IMR-90 (cell line): ENCODE measurements around the gene RPL41. TPM values are rescaled to one million over a fixed set of nuclear protein-coding genes. Genes with fewer than 3 reads are reported as not detected.

Source experiments
- ATAC-seq: fragments of 200-7000 bp; cut with Tn5 transposase; 2 replicates; pipeline ENCODE4 v1.9.1; 2020; ENCODE audit warnings: low read depth, mild to moderate bottlenecking, moderate library complexity
- BruUV-seq: library from RNA; stranded (reverse); fragments of 400-500 nt; replicated peaks from 2 replicates; lab custom pipeline; 2021; lab: Mats Ljungman, UMichigan
- CTCF ChIA-PET: fragments of 300-600 bp; formaldehyde crosslinking; extraction: SDS; loops from one replicate; lab custom pipeline; 2021; ENCODE audit warnings: antibody characterized with exemption; lab: Yijun Ruan, JAX
- POLR2A ChIA-PET: fragments of 300-600 bp; sonication (Branson Sonifier 250); formaldehyde crosslinking; loops from one replicate; lab custom pipeline; 2022; ENCODE audit warnings: antibody characterized with exemption; ENCODE audit not compliant: unreplicated experiment; lab: Charles Lee
- DNase-seq: peaks from one replicate; pipeline ENCODE4 v3.0.0; 2013
- H2AFZ ChIP-seq: replicated peaks from 2 replicates; pipeline ENCODE3; 2013; ENCODE audit warnings: low read length, mild to moderate bottlenecking; ENCODE audit not compliant: poor library complexity
- H2AK5ac ChIP-seq: 2 replicates; pipeline ENCODE4 v1.6.1; 2013; ENCODE audit warnings: low read depth, low read length, inconsistent platforms
- H2AK9ac ChIP-seq: replicated peaks from 2 replicates; pipeline ENCODE3; 2013; ENCODE audit warnings: mild to moderate bottlenecking, low read depth, low read length, moderate library complexity; ENCODE audit not compliant: poor library complexity
- H2BK120ac ChIP-seq: 2 replicates; pipeline ENCODE4 v1.6.1; 2013; ENCODE audit warnings: low read depth, low read length, inconsistent platforms
- H2BK15ac ChIP-seq: 3 replicates; pipeline ENCODE4 v1.6.1; 2013; ENCODE audit warnings: low read depth, low read length, inconsistent platforms
- H2BK20ac ChIP-seq: 2 replicates; pipeline ENCODE4 v1.6.1; 2013; ENCODE audit warnings: low read depth, mild to moderate bottlenecking, inconsistent platforms, low read length, moderate library complexity
- H2BK5ac ChIP-seq: 2 replicates; pipeline ENCODE4 v1.6.1; 2013; ENCODE audit warnings: mild to moderate bottlenecking, low read depth, low read length, inconsistent platforms; ENCODE audit not compliant: poor library complexity, severe bottlenecking
- H3K14ac ChIP-seq: replicated peaks from 2 replicates; pipeline ENCODE4 v1.6.1; 2013; ENCODE audit warnings: low read depth, low read length, inconsistent platforms
- H3K18ac ChIP-seq: 2 replicates; pipeline ENCODE4 v1.6.1; 2013; ENCODE audit warnings: low read depth, low read length, control low read depth
- H3K23ac ChIP-seq: 2 replicates; pipeline ENCODE4 v1.6.1; 2013; ENCODE audit warnings: low read depth, low read length, inconsistent platforms
- H3K27ac ChIP-seq: 2 replicates; pipeline ENCODE4 v1.5.1; 2013; ENCODE audit warnings: mild to moderate bottlenecking, control low read depth, low read length; ENCODE audit not compliant: insufficient read depth
- H3K27me3 ChIP-seq: 2 replicates; pipeline ENCODE4 v1.6.1; 2013; ENCODE audit warnings: low read length; ENCODE audit not compliant: control insufficient read depth, insufficient read depth
- H3K36me3 ChIP-seq: 2 replicates; pipeline ENCODE4 v1.6.1; 2013; ENCODE audit warnings: low read length, mixed read lengths; ENCODE audit not compliant: control insufficient read depth, insufficient read depth
- H3K4ac ChIP-seq: 2 replicates; pipeline ENCODE4 v1.6.1; 2013; ENCODE audit warnings: low read depth, low read length, inconsistent platforms
- H3K4me1 ChIP-seq: 2 replicates; pipeline ENCODE4 v1.6.1; 2013; ENCODE audit warnings: low read length, mixed read lengths; ENCODE audit not compliant: control insufficient read depth, insufficient read depth
- H3K4me2 ChIP-seq: 2 replicates; pipeline ENCODE4 v1.6.1; 2013; ENCODE audit warnings: low read depth, mild to moderate bottlenecking, control low read depth, low read length, moderate library complexity
- H3K4me3 ChIP-seq: 2 replicates; pipeline ENCODE4 v1.5.1; 2013; ENCODE audit warnings: low read depth, mild to moderate bottlenecking, control low read depth, low read length, moderate library complexity; ENCODE audit not compliant: insufficient read depth
- H3K56ac ChIP-seq: 2 replicates; pipeline ENCODE4 v1.6.1; 2013; ENCODE audit warnings: low read length, inconsistent platforms; ENCODE audit not compliant: insufficient read depth; ENCODE audit errors: extremely low read depth
- H3K79me1 ChIP-seq, 2 experiments: 2 replicates each; pipeline ENCODE4 v1.6.1; 2013; ENCODE audit warnings: low read length in 2 of 2, inconsistent platforms in 1 of 2, low read depth in 1 of 2
- H3K9ac ChIP-seq: 2 replicates; pipeline ENCODE4 v1.6.1; 2013; ENCODE audit warnings: low read depth, low read length, control low read depth
- H3K9me1 ChIP-seq: 2 replicates; pipeline ENCODE4 v1.6.1; 2013; ENCODE audit warnings: low read length, inconsistent platforms; ENCODE audit not compliant: insufficient read depth
- H3K9me3 ChIP-seq: 2 replicates; pipeline ENCODE4 v1.6.1; 2013; ENCODE audit warnings: low read length; ENCODE audit not compliant: control insufficient read depth, insufficient read depth
- H4K20me1 ChIP-seq: 2 replicates; pipeline ENCODE4 v1.6.1; 2013; ENCODE audit warnings: low read length, inconsistent platforms; ENCODE audit not compliant: insufficient read depth
- H4K5ac ChIP-seq: 2 replicates; pipeline ENCODE4 v1.6.1; 2013; ENCODE audit warnings: mild to moderate bottlenecking, low read depth, low read length, control low read depth
- H4K8ac ChIP-seq, 2 experiments: 2 replicates each; pipeline ENCODE4 v1.6.1; 2013; ENCODE audit warnings: low read depth in 2 of 2, low read length in 2 of 2, control low read depth in 1 of 2, inconsistent platforms in 1 of 2
- H4K91ac ChIP-seq: 2 replicates; pipeline ENCODE4 v1.6.1; 2013; ENCODE audit warnings: low read depth, low read length, inconsistent platforms; ENCODE audit not compliant: insufficient read depth
- ELK1 ChIP-seq: fragments of 150-350 bp; IDR thresholded peaks from 2 replicates; pipeline ENCODE4 v1.6.1; 2016; ENCODE audit warnings: low read depth, mild to moderate bottlenecking, low read length, moderate library complexity, borderline replicate concordance
- NFE2L2 ChIP-seq: fragments of 150-350 bp; IDR thresholded peaks from 2 replicates; pipeline ENCODE4 v1.6.1; 2016; ENCODE audit warnings: low read depth, mild to moderate bottlenecking, low read length
- POLR2A ChIP-seq: IDR thresholded peaks from 2 replicates; pipeline ENCODE4 v1.6.1; 2012; ENCODE audit warnings: mild to moderate bottlenecking, low read depth, low read length
- WGBS, 2 experiments: methylation state at CpG; one replicate each; pipeline versions ENCODE4 v1.1.5 to v1.1.7; 2013; ENCODE audit warnings: missing lambda C conversion rate in 2 of 2; ENCODE audit not compliant: insufficient read length in 1 of 2; ENCODE audit errors: extremely low coverage in 2 of 2; 5-methylcytosine and 5-hydroxymethylcytosine counted together
- dilution Hi-C: fragments of 300-500 bp; cut with HindIII; formaldehyde crosslinking; loops from one replicate; pipeline ENCODE4 v1.14.3; 2018; ENCODE audit warnings: low sequenced_read_pairs; ENCODE audit not compliant: unreplicated experiment
- in situ Hi-C: fragments of 300-500 bp; cut with MboI; formaldehyde crosslinking; loops from 3 replicates; pipeline ENCODE4 v1.14.3; 2019; ENCODE audit warnings: low sequenced_read_pairs, inconsistent platforms, mixed read lengths
- intact Hi-C: fragments of 100-400 bp; cut with micrococcal nuclease; formaldehyde crosslinking; loops from 2 replicates; pipeline ENCODE4 v1.10.0; 2022
- polyA plus RNA-seq, 3 experiments: library from polyadenylated mRNA; depleted of rRNA; stranded (reverse); fragments of >200 nt; gene quantifications; 2 replicates each; pipeline ENCODE4 v1.2.3, GENCODE V29; 2012; ENCODE audit warnings: low replicate concordance in 1 of 3
- total RNA-seq: library from RNA; depleted of rRNA; stranded (reverse); fragments of >200 nt; gene quantifications from 2 replicates; pipeline ENCODE4 v1.2.3, GENCODE V29; 2012

The RPL41 gene
- total and polyA plus RNA-seq, 2 of the 4 experiments (the other 2 are of a cell fraction) = 1,119 to 9,394 TPM

- H2AFZ ChIP-seq = no peak overlapping the region
- ChIA-PET POLR2A (no interaction called here), CTCF (interaction anchor here (0.8 kb wide), 1 partner anchor 36 kb away, joined by 3 read pairs; the partner anchor contains the start of gene ZC3H10)
- peaks cover 22 to 56% of the 10 kb centered on the region in 2 experiments for H3K79me1 ChIP-seq
- no peak overlapping the region for H3K9ac ChIP-seq
- H4K5ac ChIP-seq = no peak overlapping the region
- H3K4me3 ChIP-seq = no peak overlapping the region
- H3K56ac ChIP-seq = no peak overlapping the region
- H3K23ac ChIP-seq = no peak overlapping the region
- H3K4me2 ChIP-seq = no peak overlapping the region
- H2BK120ac ChIP-seq = no peak overlapping the region
- BruUV-seq = no TSS peak
- no peak overlapping the region for H4K91ac ChIP-seq
- H3K4ac ChIP-seq = no peak overlapping the region
- peaks cover 15% of the 10 kb centered on the region for H4K20me1 ChIP-seq
- in situ Hi-C loops (no loop called here), dilution Hi-C loops (no loop called here), intact Hi-C loops (no loop called here)
- H3K27ac ChIP-seq = no peak overlapping the region
- H3K14ac ChIP-seq = no peak overlapping the region
- H2BK5ac ChIP-seq = no peak overlapping the region
- H2BK15ac ChIP-seq = no peak overlapping the region
- TF ChIP-seq ELK1 = no peak
- TF ChIP-seq POLR2A = no peak
- no peak for TF ChIP-seq NFE2L2
- H2AK9ac ChIP-seq = no peak overlapping the region
- no peak overlapping the region for H2BK20ac ChIP-seq
- DNase-seq = no peak
- H3K9me1 ChIP-seq = peaks cover 14% of the 10 kb centered on the region
- 93% methylated on average over 3 of the region's 5 CpGs; no CpG with 5 or more reads in 1 of the 2 experiments for WGBS, 2 experiments
- ATAC-seq = no peak
- H3K9me3 ChIP-seq = no peaks in the 10 kb centered on the region
- peaks cover 14% of the 10 kb centered on the region for H3K4me1 ChIP-seq
- no peaks in the 10 kb centered on the region for H3K27me3 ChIP-seq
- peaks cover 13% of the 10 kb centered on the region for H3K36me3 ChIP-seq
- H3K18ac ChIP-seq = no peak overlapping the region
- H4K8ac ChIP-seq = no peak overlapping the region
- H2AK5ac ChIP-seq = no peak overlapping the region
Measured at GRCh38 chr12:56154818-56155217, 38.4 kb downstream of the RPL41 start.
